Glutamatergic neuron (in vitro differentiated cells): ENCODE results near the gene AP1M1. TPM values are rescaled to one million over a fixed set of nuclear protein-coding genes. Genes with fewer than 3 reads are reported as not detected.
A peak's percentile ranks its signal among the peaks of the same experiment; 100 is the strongest.

ENCODE experiments used
- DNase-seq: peaks from one replicate; pipeline ENCODE4 v3.0.0; 2022
- H3K27ac Mint-ChIP-seq: one replicate; pipeline ENCODE4 v1.8.0; 2020; ENCODE audit warnings: mild to moderate bottlenecking, mixed read lengths, inconsistent platforms; ENCODE audit not compliant: unreplicated experiment
- H3K27me3 Mint-ChIP-seq: one replicate; pipeline ENCODE4 v1.8.0; 2020; ENCODE audit warnings: mild to moderate bottlenecking, moderate library complexity, mixed read lengths, inconsistent platforms; ENCODE audit not compliant: unreplicated experiment
- H3K36me3 Mint-ChIP-seq: one replicate; pipeline ENCODE4 v1.8.0; 2020; ENCODE audit warnings: mild to moderate bottlenecking, mixed read lengths, inconsistent platforms; ENCODE audit not compliant: unreplicated experiment
- H3K4me1 Mint-ChIP-seq: one replicate; pipeline ENCODE4 v1.8.0; 2020; ENCODE audit warnings: mild to moderate bottlenecking, low read depth, mixed read lengths, inconsistent platforms; ENCODE audit not compliant: unreplicated experiment
- H3K4me3 Mint-ChIP-seq: one replicate; pipeline ENCODE4 v1.8.0; 2020; ENCODE audit warnings: mild to moderate bottlenecking, mixed read lengths, inconsistent platforms; ENCODE audit not compliant: unreplicated experiment
- H3K9me3 Mint-ChIP-seq: one replicate; pipeline ENCODE4 v1.8.0; 2020; ENCODE audit warnings: mild to moderate bottlenecking, moderate library complexity, mixed read lengths, inconsistent platforms; ENCODE audit not compliant: unreplicated experiment
- long read RNA-seq: library from polyadenylated mRNA; unstranded; transcript quantifications from one replicate; pipeline ENCODE4 v2.0.0, GENCODE V29; 2020; ENCODE audit not compliant: unreplicated experiment
- total RNA-seq: library from RNA; stranded (reverse); fragmentation: NEBNext Ultra II Directional; extraction: Animal tissue kit (Norgen Biotek cat#: 25700); gene quantifications from one replicate; pipeline ENCODE4 v1.2.1, GENCODE V29; 2021; ENCODE audit not compliant: unreplicated experiment
- TF ChIP-seq, protein P1 (sequence below): fragments of 200-600 bp; sonication (generic); IDR thresholded peaks from one replicate; pipeline ENCODE4 v1.5.0; 2021; ENCODE audit not compliant: partially characterized antibody, unreplicated experiment

AP1M1 gene
- 87.6 TPM for total RNA-seq
- long read RNA-seq, full-length matches to known transcripts: 86 of 94 reads
- long read RNA-seq, partial matches to known transcripts: 2 of 94 reads
- long read RNA-seq, other reads (novel, unspliced or antisense): 6 of 94 reads

- DNase-seq: peak; percentile 99
- peak within 1 kb of the TSS; percentile 89 for H3K27ac Mint-ChIP-seq
- H3K9me3 Mint-ChIP-seq: peaks cover 6% of the 10 kb centered on the region
- H3K36me3 Mint-ChIP-seq: peaks cover 4% of the 10 kb centered on the region
- H3K4me1 Mint-ChIP-seq: peaks cover 4% of the 10 kb centered on the region
- peaks cover 6% of the 10 kb centered on the region for H3K27me3 Mint-ChIP-seq
- TF ChIP-seq, protein P1, sequence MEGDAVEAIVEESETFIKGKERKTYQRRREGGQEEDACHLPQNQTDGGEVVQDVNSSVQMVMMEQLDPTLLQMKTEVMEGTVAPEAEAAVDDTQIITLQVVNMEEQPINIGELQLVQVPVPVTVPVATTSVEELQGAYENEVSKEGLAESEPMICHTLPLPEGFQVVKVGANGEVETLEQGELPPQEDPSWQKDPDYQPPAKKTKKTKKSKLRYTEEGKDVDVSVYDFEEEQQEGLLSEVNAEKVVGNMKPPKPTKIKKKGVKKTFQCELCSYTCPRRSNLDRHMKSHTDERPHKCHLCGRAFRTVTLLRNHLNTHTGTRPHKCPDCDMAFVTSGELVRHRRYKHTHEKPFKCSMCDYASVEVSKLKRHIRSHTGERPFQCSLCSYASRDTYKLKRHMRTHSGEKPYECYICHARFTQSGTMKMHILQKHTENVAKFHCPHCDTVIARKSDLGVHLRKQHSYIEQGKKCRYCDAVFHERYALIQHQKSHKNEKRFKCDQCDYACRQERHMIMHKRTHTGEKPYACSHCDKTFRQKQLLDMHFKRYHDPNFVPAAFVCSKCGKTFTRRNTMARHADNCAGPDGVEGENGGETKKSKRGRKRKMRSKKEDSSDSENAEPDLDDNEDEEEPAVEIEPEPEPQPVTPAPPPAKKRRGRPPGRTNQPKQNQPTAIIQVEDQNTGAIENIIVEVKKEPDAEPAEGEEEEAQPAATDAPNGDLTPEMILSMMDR: no peak
- peak within 1 kb of the TSS; percentile 95 for H3K4me3 Mint-ChIP-seq
Observed at GRCh38 chr19:16197622-16198369, at the start of gene AP1M1. Gene AP1M1 (plus strand): TSS chr19:16197911. CDS start chr19:16198027, 116 bp downstream.

- Mint-ChIP-seq H3K4me1 (no peaks in the 10 kb centered on the region), H3K27ac (no peak overlapping the region), H3K4me3 (no peak overlapping the region), H3K27me3 (no peaks in the 10 kb centered on the region), H3K36me3 (no peaks in the 10 kb centered on the region), H3K9me3 (no peaks in the 10 kb centered on the region)
- no peak for DNase-seq
- TF ChIP-seq, protein P1: no peak
Observed at GRCh38 chr19:16148443-16149229, 49.1 kb upstream of the AP1M1 start.

GRCh38 chr19:16153582-16154336 is 44.0 kb upstream of the AP1M1 start:
- TF ChIP-seq, protein P1: no peak
- Mint-ChIP-seq H3K27ac (no peak overlapping the region), H3K4me1 (no peaks in the 10 kb centered on the region), H3K9me3 (no peaks in the 10 kb centered on the region), H3K4me3 (no peak overlapping the region), H3K36me3 (no peaks in the 10 kb centered on the region), H3K27me3 (peaks cover 4% of the 10 kb centered on the region)
- no peak for DNase-seq

DNA sequence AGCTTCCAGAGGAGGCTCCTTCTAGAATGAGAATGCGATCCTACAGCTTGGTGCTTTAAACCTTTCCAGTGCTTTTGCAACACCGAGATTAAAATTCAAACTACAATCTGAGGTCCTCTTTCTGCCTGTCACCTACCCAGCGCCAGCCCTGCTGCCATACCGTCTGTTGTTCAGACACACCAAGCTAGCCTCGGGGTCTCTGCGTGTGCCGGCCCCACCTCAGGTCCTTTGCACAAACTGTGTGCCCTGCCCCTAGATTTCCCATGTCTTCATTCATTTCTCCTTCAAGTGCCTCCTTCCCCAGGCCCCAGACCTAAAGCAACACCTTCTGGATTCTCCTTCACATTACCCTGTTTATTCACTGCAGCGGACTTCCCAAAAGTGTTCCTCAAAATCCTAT is 43.2 kb upstream of the AP1M1 start:
- H3K27me3 Mint-ChIP-seq: peaks cover 4% of the 10 kb centered on the region

More for the DNA sequence above, 43.2 kb upstream of the AP1M1 start:
- Mint-ChIP-seq H3K9me3 (no peaks in the 10 kb centered on the region), H3K36me3 (no peaks in the 10 kb centered on the region), H3K4me3 (no peak overlapping the region), H3K27ac (no peak overlapping the region), H3K4me1 (no peaks in the 10 kb centered on the region)
- DNase-seq: no peak
- TF ChIP-seq, protein P1: no peak
